GM19438 (cell line): Measurements from ENCODE around the gene AFG3L2.

Experiments used
- ATAC-seq: cut with Tn5 transposase; IDR thresholded peaks from one replicate; pipeline ENCODE4 v1.9.1; 2021; ENCODE audit warnings: low read depth; ENCODE audit not compliant: unreplicated experiment

AFG3L2 gene

GRCh38 chr18:12283256-12283655 lies 93.8 kb downstream of the AFG3L2 start:
- no peak for ATAC-seq

GRCh38 chr18:12282442-12283039 lies 94.5 kb downstream of the AFG3L2 start:
- ATAC-seq: no peak

- ATAC-seq: no peak
Observed at GRCh38 chr18:12281861-12282260, 95.2 kb downstream of the AFG3L2 start.

DNA sequence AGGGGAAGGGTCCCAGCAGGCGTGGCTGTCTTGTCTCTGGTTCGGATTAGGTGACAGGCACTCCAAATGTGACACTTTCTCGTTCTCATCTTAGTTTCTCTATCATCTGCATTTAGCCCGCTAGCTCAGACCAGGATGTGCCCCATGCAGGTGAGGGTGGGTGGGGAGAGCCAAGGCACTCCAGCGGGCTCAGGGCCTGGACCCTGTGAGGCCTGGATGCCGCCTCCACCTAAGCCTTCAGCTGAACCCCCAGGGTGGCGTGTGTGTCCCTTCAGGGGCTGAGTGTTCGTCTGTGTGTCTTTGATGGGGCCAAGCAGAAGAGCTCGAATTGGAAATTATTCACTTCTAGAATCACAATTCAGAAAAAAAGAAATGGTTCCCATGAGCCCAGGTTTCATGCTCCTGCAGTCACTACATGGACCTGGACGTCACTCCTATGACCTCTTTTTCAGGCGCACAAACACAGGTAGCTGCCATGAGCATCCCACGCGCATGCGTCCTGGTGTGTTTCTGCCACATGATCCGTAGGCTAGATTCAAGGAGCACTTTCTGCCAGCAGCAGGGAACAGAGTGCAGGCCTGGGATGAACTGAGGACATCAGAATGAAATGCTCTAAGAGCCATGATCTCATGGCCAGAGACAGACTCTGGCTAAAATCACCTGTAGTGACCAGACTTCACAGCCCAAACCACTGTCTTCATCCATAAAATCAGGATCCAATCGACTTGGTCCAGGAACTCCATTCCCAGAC lies 97.1 kb downstream of the AFG3L2 start:
- ATAC-seq: no peak
